Activated naive CD4-positive, alpha-beta T cell treated with anti-CD3 and anti-CD28 coated beads, Interleukin-2, amount 50 U/mL, for 24 hours (primary cell): Measurements from ENCODE around the gene LITAFD.
A peak's percentile ranks its signal among the peaks of the same experiment; 100 is the strongest.
"Not testable (repeated sequence)": the region's sequence is repeated elsewhere in the genome, so short reads cannot be mapped to it uniquely, and the experiment has no call there.

Source experiments
- H3K27ac Mint-ChIP-seq: one replicate; pipeline ENCODE4 v1.8.0; 2021; ENCODE audit warnings: mild to moderate bottlenecking, mixed read lengths
- H3K27me3 Mint-ChIP-seq: one replicate; pipeline ENCODE4 v1.8.0; 2021; ENCODE audit warnings: mixed read lengths
- H3K36me3 Mint-ChIP-seq: one replicate; pipeline ENCODE4 v1.8.0; 2021; ENCODE audit warnings: mixed read lengths
- H3K4me1 Mint-ChIP-seq: one replicate; pipeline ENCODE4 v1.8.0; 2021; ENCODE audit warnings: mixed read lengths
- H3K4me3 Mint-ChIP-seq: one replicate; pipeline ENCODE4 v1.8.0; 2021; ENCODE audit warnings: mild to moderate bottlenecking, mixed read lengths
- H3K9me3 Mint-ChIP-seq: one replicate; pipeline ENCODE4 v1.8.0; 2021; ENCODE audit warnings: mixed read lengths

LITAFD gene

GRCh38 chr16:8915722-8916301 lies 33.7 kb downstream of the LITAFD start:
- Mint-ChIP-seq H3K9me3 (no peaks in the 10 kb centered on the region), H3K27me3 (no peaks in the 10 kb centered on the region), H3K4me1 (peaks cover 56% of the 10 kb centered on the region), H3K27ac (no peak overlapping the region), H3K36me3 (peaks cover 18% of the 10 kb centered on the region), H3K4me3 (no peak overlapping the region)

- H3K27ac Mint-ChIP-seq = peak overlapping the region; percentile 68
- no peak overlapping the region for H3K4me3 Mint-ChIP-seq
- H3K36me3 Mint-ChIP-seq = peaks cover 12% of the 10 kb centered on the region
- no peaks in the 10 kb centered on the region for H3K27me3 Mint-ChIP-seq
- peaks cover 56% of the 10 kb centered on the region for H3K4me1 Mint-ChIP-seq
- H3K9me3 Mint-ChIP-seq = no peaks in the 10 kb centered on the region
These were observed 34.5 kb downstream of the LITAFD start for GRCh38 chr16:8916541-8917225.

GRCh38 chr16:8917336-8917735 lies 35.2 kb downstream of the LITAFD start:
- H3K27me3 Mint-ChIP-seq, H3K4me3 Mint-ChIP-seq, H3K9me3 Mint-ChIP-seq, H3K27ac Mint-ChIP-seq: not testable (repeated sequence)
- peaks cover 12% of the 10 kb centered on the region for H3K36me3 Mint-ChIP-seq
- peaks cover 56% of the 10 kb centered on the region for H3K4me1 Mint-ChIP-seq

GRCh38 chr16:8919089-8919933 lies 37.2 kb downstream of the LITAFD start:
- Mint-ChIP-seq H3K27ac (peak overlapping the region; percentile 95), H3K27me3 (no peaks in the 10 kb centered on the region), H3K4me3 (peak overlapping the region; percentile 54), H3K36me3 (peaks cover 12% of the 10 kb centered on the region), H3K4me1 (peaks cover 51% of the 10 kb centered on the region), H3K9me3 (no peaks in the 10 kb centered on the region)

GRCh38 chr16:8919934-8920462 lies 37.8 kb downstream of the LITAFD start:
- H3K27ac Mint-ChIP-seq = peak overlapping the region; percentile 95

GRCh38 chr16:8920645-8921346 lies 38.6 kb downstream of the LITAFD start:
- Mint-ChIP-seq H3K9me3 (no peaks in the 10 kb centered on the region), H3K4me1 (peaks cover 54% of the 10 kb centered on the region), H3K27me3 (no peaks in the 10 kb centered on the region), H3K36me3 (peaks cover 11% of the 10 kb centered on the region), H3K4me3 (no peak overlapping the region), H3K27ac (peak overlapping the region; percentile 41)

More at GRCh38 chr16:8919934-8920462, 37.8 kb downstream of the LITAFD start:
- Mint-ChIP-seq H3K36me3 (peaks cover 13% of the 10 kb centered on the region), H3K9me3 (no peaks in the 10 kb centered on the region), H3K4me1 (peaks cover 52% of the 10 kb centered on the region), H3K4me3 (peak overlapping the region; percentile 54), H3K27me3 (no peaks in the 10 kb centered on the region)

- Mint-ChIP-seq H3K4me1 (peaks cover 50% of the 10 kb centered on the region), H3K4me3 (no peak overlapping the region), H3K27me3 (no peaks in the 10 kb centered on the region), H3K27ac (no peak overlapping the region), H3K9me3 (no peaks in the 10 kb centered on the region), H3K36me3 (peaks cover 11% of the 10 kb centered on the region)
These were observed 39.3 kb downstream of the LITAFD start for GRCh38 chr16:8921347-8921984.

- peaks cover 15% of the 10 kb centered on the region for H3K36me3 Mint-ChIP-seq
- H3K4me1 Mint-ChIP-seq = peaks cover 53% of the 10 kb centered on the region
- H3K27me3 Mint-ChIP-seq = no peaks in the 10 kb centered on the region
- no peak overlapping the region for H3K4me3 Mint-ChIP-seq
- H3K27ac Mint-ChIP-seq = no peak overlapping the region
- H3K9me3 Mint-ChIP-seq = no peaks in the 10 kb centered on the region
These were observed 41.0 kb downstream of the LITAFD start for GRCh38 chr16:8923199-8923598.

- H3K9me3 Mint-ChIP-seq = no peaks in the 10 kb centered on the region
- H3K4me1 Mint-ChIP-seq = peaks cover 54% of the 10 kb centered on the region
- no peak overlapping the region for H3K4me3 Mint-ChIP-seq
- H3K27ac Mint-ChIP-seq = peak overlapping the region; percentile 59
- peaks cover 18% of the 10 kb centered on the region for H3K36me3 Mint-ChIP-seq
- no peaks in the 10 kb centered on the region for H3K27me3 Mint-ChIP-seq
These were observed 42.1 kb downstream of the LITAFD start for GRCh38 chr16:8924214-8924613.

- Mint-ChIP-seq H3K36me3 (peaks cover 16% of the 10 kb centered on the region), H3K4me1 (peaks cover 48% of the 10 kb centered on the region), H3K4me3 (no peak overlapping the region), H3K27ac (no peak overlapping the region), H3K9me3 (no peaks in the 10 kb centered on the region), H3K27me3 (no peaks in the 10 kb centered on the region)
These were observed 43.3 kb downstream of the LITAFD start for GRCh38 chr16:8925455-8925854.

GRCh38 chr16:8926827-8927226 lies 44.7 kb downstream of the LITAFD start:
- Mint-ChIP-seq H3K4me3 (no peak overlapping the region), H3K4me1 (peaks cover 45% of the 10 kb centered on the region), H3K36me3 (peaks cover 14% of the 10 kb centered on the region), H3K27me3 (no peaks in the 10 kb centered on the region), H3K9me3 (no peaks in the 10 kb centered on the region), H3K27ac (no peak overlapping the region)

- H3K4me1 Mint-ChIP-seq = peaks cover 53% of the 10 kb centered on the region
- H3K4me3 Mint-ChIP-seq = no peak overlapping the region
These were observed 46.4 kb downstream of the LITAFD start for GRCh38 chr16:8928467-8928957.

GRCh38 chr16:8929086-8929748 lies 47.1 kb downstream of the LITAFD start:
- H3K36me3 Mint-ChIP-seq = peaks cover 13% of the 10 kb centered on the region
- no peaks in the 10 kb centered on the region for H3K9me3 Mint-ChIP-seq
- H3K4me3 Mint-ChIP-seq = no peak overlapping the region
- no peak overlapping the region for H3K27ac Mint-ChIP-seq
- H3K27me3 Mint-ChIP-seq = no peaks in the 10 kb centered on the region
- H3K4me1 Mint-ChIP-seq = peaks cover 55% of the 10 kb centered on the region

More at GRCh38 chr16:8928467-8928957, 46.4 kb downstream of the LITAFD start:
- no peak overlapping the region for H3K27ac Mint-ChIP-seq
- H3K9me3 Mint-ChIP-seq = no peaks in the 10 kb centered on the region
- H3K27me3 Mint-ChIP-seq = no peaks in the 10 kb centered on the region
- peaks cover 14% of the 10 kb centered on the region for H3K36me3 Mint-ChIP-seq

- H3K4me3 Mint-ChIP-seq = no peak overlapping the region
These were observed 49.7 kb downstream of the LITAFD start for GRCh38 chr16:8931859-8932258.

More at GRCh38 chr16:8931859-8932258, 49.7 kb downstream of the LITAFD start:
- Mint-ChIP-seq H3K4me1 (peaks cover 70% of the 10 kb centered on the region), H3K27ac (peak overlapping the region; percentile 69), H3K9me3 (no peaks in the 10 kb centered on the region), H3K27me3 (no peaks in the 10 kb centered on the region), H3K36me3 (peaks cover 8% of the 10 kb centered on the region)
